Activated B cell treated with CpG ODN at 0.5 μM for 24 hours (primary cell): ENCODE results near the gene PTPN13. TPM values are rescaled to one million over a fixed set of nuclear protein-coding genes. Genes with fewer than 3 reads are reported as not detected.

Experiments
- ATAC-seq: fragments of 200-7000 bp; cut with Tn5 transposase; one replicate; pipeline ENCODE4 v1.10.0; 2021; ENCODE audit warnings: low read depth, mild to moderate bottlenecking, moderate library complexity
- CTCF ChIA-PET: fragments of 350-600 bp; sonication (Branson Sonifier 250); formaldehyde crosslinking; loops from one replicate; lab custom pipeline; 2021; ENCODE audit warnings: antibody characterized with exemption; lab: Charles Lee
- POLR2A ChIA-PET: fragments of 350-600 bp; sonication (Branson Sonifier 250); formaldehyde crosslinking; loops from one replicate; lab custom pipeline; 2021; ENCODE audit warnings: antibody characterized with exemption; lab: Charles Lee
- DNase-seq: peaks from one replicate; pipeline ENCODE4 v3.0.0; 2022
- H3K27ac Mint-ChIP-seq: one replicate; pipeline ENCODE4 v1.8.0; 2020; ENCODE audit warnings: mixed read lengths
- H3K27me3 Mint-ChIP-seq: one replicate; pipeline ENCODE4 v1.8.0; 2021; ENCODE audit warnings: mixed read lengths
- H3K36me3 Mint-ChIP-seq: one replicate; pipeline ENCODE4 v1.8.0; 2021; ENCODE audit warnings: low read depth, mixed read lengths
- H3K4me1 Mint-ChIP-seq: one replicate; pipeline ENCODE4 v1.8.0; 2021; ENCODE audit warnings: mixed read lengths
- H3K4me3 Mint-ChIP-seq: one replicate; pipeline ENCODE4 v1.8.0; 2020; ENCODE audit warnings: mild to moderate bottlenecking, mixed read lengths
- H3K9me3 Mint-ChIP-seq: one replicate; pipeline ENCODE4 v1.8.0; 2020; ENCODE audit warnings: mixed read lengths
- CTCF ChIP-seq: fragments of 200-600 bp; IDR thresholded peaks from one replicate; pipeline ENCODE4 v1.8.0; 2022; ENCODE audit warnings: antibody characterized with exemption, mild to moderate bottlenecking
- intact Hi-C: fragments of 100-400 bp; cut with micrococcal nuclease; formaldehyde crosslinking; loops from one replicate; pipeline ENCODE4 v1.15.1; 2024
- total RNA-seq: library from RNA; stranded (reverse); gene quantifications from 2 replicates; pipeline ENCODE4 v1.2.3, GENCODE V29; 2022

The PTPN13 gene
- total RNA-seq, 1 donor from 2014 or later: 0.07 TPM

DNA sequence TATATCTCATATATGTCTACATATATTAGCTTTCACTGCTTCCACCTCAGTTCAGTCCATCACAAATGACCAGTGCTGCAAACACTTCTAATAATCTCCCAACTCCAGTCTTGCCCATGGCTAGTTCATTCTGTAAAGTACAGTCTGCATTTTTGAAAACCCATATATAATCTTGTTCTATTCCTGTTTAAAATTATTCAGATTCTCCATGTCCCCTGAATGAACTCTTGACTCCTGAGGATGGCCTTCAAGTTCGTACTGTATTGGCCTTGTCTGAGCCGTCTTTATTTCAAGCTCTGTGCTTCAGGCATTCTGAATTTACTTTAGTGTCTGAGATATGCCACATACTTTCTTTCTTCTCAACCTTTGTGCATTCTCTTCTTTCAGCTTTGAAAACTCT, 84.7 kb downstream of the PTPN13 start:
- H3K36me3 Mint-ChIP-seq: no peaks in the 10 kb centered on the region

DNA sequence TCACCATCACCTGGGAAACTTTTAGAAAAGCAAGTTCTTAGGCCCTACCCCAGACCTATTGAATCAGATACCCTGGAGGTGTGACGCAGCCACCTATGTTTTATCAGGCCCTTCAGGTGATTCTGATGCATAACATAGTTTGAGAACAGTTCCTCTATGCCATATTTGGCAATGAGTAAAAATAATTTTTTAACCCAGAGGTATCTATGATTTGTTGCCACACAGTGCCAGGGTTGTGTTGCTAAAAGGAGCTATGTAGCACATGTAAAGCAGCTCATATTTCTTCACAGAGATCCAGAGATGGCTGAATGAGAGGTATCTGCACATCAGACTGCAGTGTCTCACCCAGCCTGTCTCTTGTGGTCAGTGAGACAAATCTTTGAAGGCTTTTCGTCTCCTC, 85.3 kb downstream of the PTPN13 start:
- Mint-ChIP-seq H3K9me3 (no peaks in the 10 kb centered on the region), H3K27me3 (no peaks in the 10 kb centered on the region), H3K36me3 (no peaks in the 10 kb centered on the region), H3K4me1 (no peaks in the 10 kb centered on the region), H3K27ac (no peak overlapping the region), H3K4me3 (no peak overlapping the region)
- ChIA-PET CTCF (no interaction called here), POLR2A (no interaction called here)
- DNase-seq: no peak
- no peak for TF ChIP-seq CTCF
- intact Hi-C loops: no loop called here
- no peak for ATAC-seq

More for the DNA sequence above, 84.7 kb downstream of the PTPN13 start:
- intact Hi-C loops: no loop called here
- ChIA-PET POLR2A (no interaction called here), CTCF (no interaction called here)
- no peaks in the 10 kb centered on the region for H3K9me3 Mint-ChIP-seq
- DNase-seq (no peak), ATAC-seq (no peak)
- H3K27ac Mint-ChIP-seq: no peak overlapping the region
- H3K27me3 Mint-ChIP-seq: no peaks in the 10 kb centered on the region
- H3K4me1 Mint-ChIP-seq: no peaks in the 10 kb centered on the region
- no peak overlapping the region for H3K4me3 Mint-ChIP-seq
- no peak for TF ChIP-seq CTCF

GRCh38 chr4:86683167-86683566, 89.1 kb downstream of the PTPN13 start:
- ATAC-seq (no peak), DNase-seq (no peak)
- TF ChIP-seq CTCF: no peak
- H3K36me3 Mint-ChIP-seq: no peaks in the 10 kb centered on the region
- H3K9me3 Mint-ChIP-seq: no peaks in the 10 kb centered on the region
- H3K4me3 Mint-ChIP-seq: no peak overlapping the region
- POLR2A ChIA-PET: no interaction called here
- H3K27me3 Mint-ChIP-seq: no peaks in the 10 kb centered on the region
- CTCF ChIA-PET: no interaction called here
- H3K4me1 Mint-ChIP-seq: no peaks in the 10 kb centered on the region
- H3K27ac Mint-ChIP-seq: no peak overlapping the region
- intact Hi-C loops: no loop called here

DNA sequence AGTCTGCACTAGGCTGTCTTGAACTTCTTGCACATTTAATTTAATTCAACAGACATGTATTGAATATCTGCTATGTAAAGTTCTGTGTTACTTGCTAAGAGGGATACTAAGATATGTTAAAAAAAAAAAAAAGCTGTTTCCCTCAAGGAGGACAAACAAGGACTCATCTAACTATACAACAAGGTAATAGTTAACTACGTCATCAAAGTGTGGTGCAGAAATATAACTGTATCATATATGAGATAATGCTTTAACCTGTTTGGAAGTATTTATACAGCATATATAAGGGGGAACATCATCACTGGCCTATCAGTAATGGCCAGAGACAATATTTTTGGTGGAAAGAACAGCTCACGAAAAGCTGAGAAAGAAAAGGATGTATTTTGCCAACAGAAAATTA, 89.9 kb downstream of the PTPN13 start:
- DNase-seq (no peak), ATAC-seq (no peak)
- no peak overlapping the region for H3K4me3 Mint-ChIP-seq
- CTCF ChIA-PET: no interaction called here
- H3K4me1 Mint-ChIP-seq: no peaks in the 10 kb centered on the region
- no peak overlapping the region for H3K27ac Mint-ChIP-seq
- intact Hi-C loops: no loop called here
- no peaks in the 10 kb centered on the region for H3K27me3 Mint-ChIP-seq
- no peak for TF ChIP-seq CTCF
- H3K9me3 Mint-ChIP-seq: no peaks in the 10 kb centered on the region
- H3K36me3 Mint-ChIP-seq: no peaks in the 10 kb centered on the region
- POLR2A ChIA-PET: no interaction called here

DNA sequence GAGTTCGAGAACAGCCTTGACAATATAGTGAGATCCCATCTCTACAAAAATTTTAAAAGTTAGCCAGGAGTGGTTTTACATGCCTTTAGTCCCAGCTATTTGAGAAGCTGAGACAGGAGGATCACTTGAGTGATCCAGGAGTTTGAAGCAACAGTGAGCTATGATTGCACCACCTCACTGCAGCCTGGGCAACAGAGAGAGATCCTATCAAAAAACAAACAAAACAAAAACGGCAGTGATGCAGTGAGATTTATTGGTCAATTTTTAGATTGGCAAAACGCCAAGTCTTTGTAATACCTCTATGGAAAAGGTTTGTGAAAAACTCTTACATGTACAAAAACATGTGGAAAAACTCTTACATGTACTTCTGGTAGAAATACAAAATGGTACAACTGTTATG, 91.3 kb downstream of the PTPN13 start:
- no peak for ATAC-seq
- no peaks in the 10 kb centered on the region for H3K4me1 Mint-ChIP-seq
- CTCF ChIA-PET: no interaction called here
- no peak for DNase-seq
- H3K9me3 Mint-ChIP-seq: no peaks in the 10 kb centered on the region
- H3K4me3 Mint-ChIP-seq: no peak overlapping the region
- H3K36me3 Mint-ChIP-seq: no peaks in the 10 kb centered on the region
- intact Hi-C loops: no loop called here
- POLR2A ChIA-PET: no interaction called here
- no peak for TF ChIP-seq CTCF
- no peak overlapping the region for H3K27ac Mint-ChIP-seq
- no peaks in the 10 kb centered on the region for H3K27me3 Mint-ChIP-seq
